Osteoblast (primary cell): ENCODE data around the gene ATP2B3. TPM values are rescaled to one million over a fixed set of nuclear protein-coding genes. Genes with fewer than 3 reads are reported as not detected.
"Not testable (repeated sequence)": the region's sequence is repeated elsewhere in the genome, so short reads cannot be mapped to it uniquely, and the experiment has no call there.

Source experiments
- DNase-seq: peaks from one replicate; pipeline ENCODE4 v3.0.0; 2011; ENCODE audit warnings: low spot score, mixed read lengths; ENCODE audit not compliant: insufficient read length; ENCODE audit errors: missing footprints
- H2AFZ ChIP-seq: 2 replicates; pipeline ENCODE4 v1.6.0; 2011; ENCODE audit warnings: mild to moderate bottlenecking, low read length
- H3K27ac ChIP-seq: 2 replicates; pipeline ENCODE4 v1.5.1; 2011; ENCODE audit warnings: mild to moderate bottlenecking, low read depth, low read length, moderate library complexity
- H3K27me3 ChIP-seq: 2 replicates; pipeline ENCODE4 v1.6.0; 2012; ENCODE audit warnings: mild to moderate bottlenecking, control low read depth, inconsistent platforms, low read length, moderate library complexity; ENCODE audit not compliant: insufficient read depth
- H3K36me3 ChIP-seq: 2 replicates; pipeline ENCODE4 v1.5.1; 2011; ENCODE audit warnings: mild to moderate bottlenecking, low read length, control low read depth, moderate library complexity; ENCODE audit not compliant: insufficient read depth
- H3K4me1 ChIP-seq: 2 replicates; pipeline ENCODE4 v1.5.1; 2011; ENCODE audit warnings: mild to moderate bottlenecking, low read length, control low read depth, moderate library complexity; ENCODE audit not compliant: insufficient read depth
- H3K4me2 ChIP-seq: 2 replicates; pipeline ENCODE4 v1.6.0; 2011; ENCODE audit warnings: mild to moderate bottlenecking, low read length; ENCODE audit not compliant: insufficient read depth
- H3K4me3 ChIP-seq: fragments of 200-600 bp; sonication (generic); 3 replicates; pipeline ENCODE4 v1.5.1; 2012; ENCODE audit warnings: mild to moderate bottlenecking, low read length, inconsistent platforms; ENCODE audit not compliant: insufficient read depth
- H3K79me2 ChIP-seq: 2 replicates; pipeline ENCODE4 v1.6.0; 2012; ENCODE audit warnings: mild to moderate bottlenecking, low read length, control low read depth, inconsistent platforms; ENCODE audit not compliant: insufficient read depth
- H3K9me3 ChIP-seq: 2 replicates; pipeline ENCODE4 v1.5.1; 2011; ENCODE audit warnings: low read depth, low read length, control low read depth
- H4K20me1 ChIP-seq: 2 replicates; pipeline ENCODE4 v1.6.0; 2012; ENCODE audit warnings: mild to moderate bottlenecking, low read length, control low read depth; ENCODE audit not compliant: insufficient read depth
- CTCF ChIP-seq: IDR thresholded peaks from 2 replicates; pipeline ENCODE4 v1.5.1; 2011; ENCODE audit warnings: mild to moderate bottlenecking, low read depth, low read length, moderate library complexity; ENCODE audit errors: extremely low read depth
- total RNA-seq: library from RNA; depleted of rRNA; stranded (reverse); fragments of >200 nt; gene quantifications from 2 replicates; pipeline ENCODE4 v1.2.3, GENCODE V29; 2012

Gene ATP2B3
- total RNA-seq, 1 donor: not detected

- peaks cover 4% of the 10 kb centered on the region for H3K79me2 ChIP-seq
- H2AFZ ChIP-seq: no peak overlapping the region
- H3K4me1 ChIP-seq: no peaks in the 10 kb centered on the region
- no peak for TF ChIP-seq CTCF
- no peaks in the 10 kb centered on the region for H4K20me1 ChIP-seq
- H3K27me3 ChIP-seq: peaks cover 13% of the 10 kb centered on the region
- DNase-seq: peak; percentile 74
- H3K4me2 ChIP-seq: no peak overlapping the region
- no peak overlapping the region for H3K27ac ChIP-seq
- H3K9me3 ChIP-seq: no peaks in the 10 kb centered on the region
- no peak overlapping the region for H3K4me3 ChIP-seq
- no peaks in the 10 kb centered on the region for H3K36me3 ChIP-seq
Observed at GRCh38 chrX:153603131-153603656, 85.8 kb downstream of the ATP2B3 start.

GRCh38 chrX:153604666-153605380, 87.4 kb downstream of the ATP2B3 start:
- H4K20me1 ChIP-seq, H3K27ac ChIP-seq, DNase-seq, H3K4me2 ChIP-seq, H3K4me3 ChIP-seq, H3K79me2 ChIP-seq, H3K9me3 ChIP-seq, H3K4me1 ChIP-seq, H2AFZ ChIP-seq, H3K36me3 ChIP-seq: not testable (repeated sequence)
- peaks cover 13% of the 10 kb centered on the region for H3K27me3 ChIP-seq

- H3K36me3 ChIP-seq: no peaks in the 10 kb centered on the region
- H3K4me1 ChIP-seq: peaks cover 11% of the 10 kb centered on the region
- H3K79me2 ChIP-seq: no peaks in the 10 kb centered on the region
- H3K27me3 ChIP-seq: peaks cover 13% of the 10 kb centered on the region
- no peak overlapping the region for H2AFZ ChIP-seq
- H3K27ac ChIP-seq: no peak overlapping the region
- H3K9me3 ChIP-seq: no peaks in the 10 kb centered on the region
- no peak for DNase-seq
- no peak overlapping the region for H3K4me3 ChIP-seq
- TF ChIP-seq CTCF: no peak
- H4K20me1 ChIP-seq: no peaks in the 10 kb centered on the region
- no peak overlapping the region for H3K4me2 ChIP-seq
Observed at GRCh38 chrX:153606503-153606902, 89.1 kb downstream of the ATP2B3 start.

- Histone ChIP-seq H3K36me3 (no peaks in the 10 kb centered on the region), H3K9me3 (no peaks in the 10 kb centered on the region), H3K79me2 (no peaks in the 10 kb centered on the region), H3K4me3 (no peak overlapping the region), H3K4me2 (no peak overlapping the region), H3K27me3 (peaks cover 17% of the 10 kb centered on the region), H3K27ac (no peak overlapping the region), H2AFZ (no peak overlapping the region), H3K4me1 (peaks cover 13% of the 10 kb centered on the region), H4K20me1 (no peaks in the 10 kb centered on the region)
- DNase-seq: no peak
- no peak for TF ChIP-seq CTCF
Observed at GRCh38 chrX:153608376-153608775, 90.9 kb downstream of the ATP2B3 start.
